NOMO-1 (cell line): ENCODE measurements around the gene OSGEP.

ENCODE experiments used
- DNase-seq, 2 experiments: peaks; one replicate each; lab custom pipeline; 2025; ENCODE audit not compliant: unreplicated experiment in 2 of 2; lab: John Stamatoyannopoulos, UW

Gene OSGEP

GRCh38 chr14:20434701-20435581, 19.7 kb downstream of the OSGEP start:
- DNase-seq = no peak

- DNase-seq = no peak
Measured at GRCh38 chr14:20429801-20430669, 24.6 kb downstream of the OSGEP start.

DNA sequence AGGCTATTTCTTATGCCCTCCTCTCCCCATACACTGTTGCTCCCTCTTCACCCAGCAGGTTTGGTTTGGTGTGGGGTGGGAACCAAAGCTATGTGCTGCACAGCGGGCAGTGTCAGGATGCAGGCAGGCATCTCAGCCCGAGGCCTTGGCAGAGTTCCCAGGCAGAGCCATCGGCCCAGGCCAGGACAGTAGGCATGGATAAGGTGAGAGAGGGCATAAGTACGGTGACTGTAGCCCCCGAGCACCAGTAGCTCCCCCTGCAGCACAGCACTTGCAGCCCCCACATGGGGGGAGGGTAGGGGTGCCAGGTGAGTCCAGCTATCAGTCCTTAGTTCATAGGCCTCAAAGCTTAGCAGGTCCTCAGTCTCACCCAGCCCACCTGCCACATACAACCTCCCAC, 25.8 kb downstream of the OSGEP start:
- no peak for DNase-seq

- DNase-seq = no peak
Measured at GRCh38 chr14:20428010-20428365, 26.6 kb downstream of the OSGEP start.

- peak; percentile 86 to 92 for DNase-seq
Measured at GRCh38 chr14:20427231-20428009, 27.2 kb downstream of the OSGEP start.

- DNase-seq = no peak
Measured at GRCh38 chr14:20424851-20425250, 29.8 kb downstream of the OSGEP start.

- DNase-seq = no peak
Measured at GRCh38 chr14:20422886-20423285, 31.7 kb downstream of the OSGEP start.

DNA sequence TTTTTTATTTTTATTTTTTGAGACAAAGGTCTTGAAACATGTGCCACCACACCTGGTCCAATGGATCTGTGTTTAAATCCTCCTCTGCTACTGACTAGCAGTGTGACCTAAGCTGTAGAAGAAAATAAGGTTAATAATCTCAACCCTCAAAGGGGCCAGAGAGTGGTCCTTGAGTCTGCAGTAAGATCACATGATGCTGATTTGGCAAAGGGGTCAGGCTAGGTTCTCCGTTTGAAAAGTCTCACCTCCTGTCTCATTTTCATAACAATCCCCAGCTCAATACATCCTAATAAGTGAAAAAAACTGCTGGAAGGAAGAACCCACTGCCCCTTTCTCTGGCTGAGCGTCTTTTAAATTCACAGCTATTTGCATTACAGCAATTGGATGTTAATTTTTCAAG, 33.3 kb downstream of the OSGEP start:
- DNase-seq = no peak

DNA sequence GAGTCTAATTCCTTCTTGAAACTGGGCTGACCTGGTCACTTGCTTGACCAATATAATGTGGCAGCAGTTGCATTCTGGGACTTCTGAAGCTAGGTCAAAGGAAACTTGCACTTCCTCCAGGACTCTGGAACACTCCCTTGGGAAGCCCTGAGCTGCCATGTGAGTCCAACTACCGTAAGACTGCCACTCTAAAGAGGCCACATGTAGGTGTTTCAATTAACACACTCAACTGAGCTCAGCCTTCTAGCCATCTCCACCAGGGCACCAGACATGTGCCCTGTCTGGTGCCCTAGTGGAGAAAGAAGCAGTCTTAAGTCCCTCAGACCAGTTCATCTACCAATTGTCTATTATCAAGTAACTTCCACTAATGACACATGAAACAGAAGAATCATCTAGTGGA, 35.2 kb downstream of the OSGEP start:
- no peak for DNase-seq

GRCh38 chr14:20418501-20418909, 36.1 kb downstream of the OSGEP start:
- DNase-seq = no peak

GRCh38 chr14:20417250-20418186, 37.1 kb downstream of the OSGEP start:
- no peak for DNase-seq

DNA sequence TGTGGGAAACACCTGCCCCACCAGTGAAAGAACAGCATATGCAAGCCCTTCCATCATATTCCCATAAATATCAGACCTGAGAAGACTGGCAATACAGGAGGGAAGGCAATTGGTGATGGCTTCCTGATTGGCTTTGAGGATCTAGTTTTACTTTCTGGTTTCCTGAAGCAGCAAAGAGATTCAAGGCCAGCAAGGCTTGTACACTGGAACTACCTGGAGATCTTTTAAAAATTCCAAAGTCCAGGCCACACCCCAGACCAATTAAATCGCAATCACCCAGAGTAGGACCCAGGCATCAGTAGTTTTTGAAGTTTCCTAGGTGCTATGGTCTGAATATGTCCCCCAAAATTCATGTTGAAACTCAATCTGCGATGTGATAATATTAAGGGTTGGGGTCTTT, 38.4 kb downstream of the OSGEP start:
- DNase-seq = no peak

- peak; percentile 63 to 86 for DNase-seq
Measured at GRCh38 chr14:20415782-20416206, 38.8 kb downstream of the OSGEP start.

DNA sequence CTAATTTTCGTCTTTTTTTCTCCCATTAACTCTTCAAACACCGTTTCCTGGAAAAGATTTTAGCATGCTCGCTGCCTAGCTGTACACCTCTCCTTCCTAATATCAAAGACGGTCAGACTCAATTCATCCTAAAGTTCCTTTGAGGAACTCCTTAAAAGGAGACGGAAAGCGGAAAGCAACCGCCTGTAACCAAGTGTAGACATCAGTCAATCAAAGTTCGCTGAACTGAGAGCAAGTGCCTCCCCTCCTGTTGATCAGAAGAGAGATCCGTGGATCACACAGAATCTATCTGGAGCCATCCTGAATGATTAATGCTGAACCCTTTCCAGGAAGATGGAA, 40.9 kb downstream of the OSGEP start:
- no peak for DNase-seq

DNA sequence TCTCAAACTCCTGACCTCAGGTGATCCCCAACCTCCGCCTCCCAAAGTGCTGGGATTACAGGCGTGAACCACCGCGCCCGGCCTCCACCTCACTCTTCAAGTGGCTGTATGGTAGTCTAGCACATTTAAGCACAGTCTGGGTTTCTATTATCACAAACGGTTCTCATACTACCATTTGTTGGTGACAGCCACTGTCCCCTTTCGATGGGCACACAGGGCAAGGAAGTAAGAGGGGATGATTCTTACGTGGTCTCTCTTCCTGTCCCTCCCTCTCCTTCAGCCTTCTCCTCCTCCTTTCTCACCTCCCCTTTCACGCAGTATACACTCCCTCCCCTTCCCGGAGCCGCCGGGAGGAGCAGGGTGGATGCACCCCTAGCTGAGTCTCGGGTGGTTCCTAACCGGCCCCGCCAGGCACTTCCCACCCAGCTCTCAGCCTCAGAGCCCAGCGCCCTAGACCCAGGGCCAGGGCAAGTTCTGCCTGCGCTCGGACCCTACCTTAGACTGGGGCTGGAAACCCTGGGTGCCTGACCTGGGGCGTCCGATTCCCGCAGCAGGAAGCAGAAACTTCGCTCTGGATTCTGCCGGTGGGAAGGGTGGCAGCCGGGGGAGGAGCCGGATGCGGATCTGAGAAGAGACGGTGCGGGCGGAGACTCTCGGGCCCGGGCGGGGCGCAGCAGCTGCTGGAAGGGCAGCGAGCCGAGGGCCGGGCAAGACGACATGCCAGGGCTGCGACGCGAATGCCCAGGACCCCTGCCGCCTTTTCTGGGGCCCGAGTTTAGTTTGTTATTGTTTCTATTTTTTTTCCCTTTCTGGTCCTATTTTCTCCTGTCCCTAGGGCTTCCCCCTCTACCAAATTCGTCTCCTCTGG, 41.5 kb downstream of the OSGEP start, which contains the start of gene TEP1:
TSS of gene TEP1 (minus strand) at position 626 of the 868 bp plus-strand sequence. CDS start 5,062 bp downstream, outside the sequence.
- DNase-seq = peak; percentile 52 to 75

- no peak for DNase-seq
Measured at GRCh38 chr14:20412411-20412810, 42.2 kb downstream of the OSGEP start.

- no peak for DNase-seq
Measured at GRCh38 chr14:20409226-20409625, 45.4 kb downstream of the OSGEP start.

GRCh38 chr14:20403521-20403920, 51.1 kb downstream of the OSGEP start:
- DNase-seq = no peak
